ENCODE measurements around the gene MUSK.

Gene MUSK

DNA sequence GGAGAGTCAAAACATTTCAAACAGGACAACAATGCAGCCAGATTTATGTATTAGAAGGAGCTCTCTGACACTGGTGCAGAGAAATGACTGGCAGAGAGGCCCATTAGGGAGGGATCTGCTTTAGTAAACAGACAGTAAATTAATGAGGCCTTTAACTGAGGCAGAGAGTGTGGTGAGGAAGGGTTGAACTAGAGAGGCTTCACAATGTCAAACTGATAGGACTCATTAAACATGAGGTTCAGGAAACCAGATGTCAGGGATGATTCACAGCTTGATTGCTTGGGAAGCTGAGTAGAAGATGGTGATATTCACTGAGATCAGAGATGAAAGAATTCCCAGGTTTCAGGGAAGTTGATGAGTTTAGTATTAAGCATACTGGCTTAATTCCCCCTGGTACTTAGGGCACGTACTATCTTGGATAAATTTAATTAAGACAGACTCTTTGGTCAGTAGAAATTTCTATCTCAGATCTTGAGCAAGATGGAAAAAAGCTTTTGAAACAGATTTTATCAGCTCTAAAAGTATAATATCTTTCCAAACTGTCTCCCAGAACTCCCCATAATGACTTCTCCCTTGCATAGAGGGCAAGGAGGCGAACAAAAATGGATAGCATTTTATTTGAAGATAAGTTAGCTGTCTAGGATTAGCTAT is 8.6 kb upstream of the MUSK start:
- H2AFZ ChIP-seq = no peak overlapping the region
- H3K9ac ChIP-seq = no peak overlapping the region
- no peaks in the 10 kb centered on the region for H3K9me3 ChIP-seq (ENCODE audit: control insufficient read depth, low read length)
- no peak overlapping the region for H3K4me2 ChIP-seq (ENCODE audit: low read length)
- no peaks in the 10 kb centered on the region for H3K36me3 ChIP-seq (ENCODE audit: control insufficient read depth, insufficient read depth, low read length)
- TF ChIP-seq CTCF (IDR thresholded peaks at IDR 0.05) = no peak
- no peak overlapping the region for H3K27ac ChIP-seq
- H3K79me2 ChIP-seq = no peaks in the 10 kb centered on the region
- no peaks in the 10 kb centered on the region for H3K27me3 ChIP-seq (ENCODE audit: control insufficient read depth, insufficient read depth, low read length)
- H3K4me1 ChIP-seq = no peaks in the 10 kb centered on the region
- H3K4me3 ChIP-seq (ENCODE audit: low read depth, low read length) = no peak overlapping the region

- no peaks in the 10 kb centered on the region for H3K36me3 ChIP-seq (ENCODE audit: control insufficient read depth, insufficient read depth, low read length)
- no peaks in the 10 kb centered on the region for H3K79me2 ChIP-seq
- H3K27ac ChIP-seq = no peak overlapping the region
- no peak overlapping the region for H3K4me3 ChIP-seq (ENCODE audit: low read depth, low read length)
- H3K9me3 ChIP-seq (ENCODE audit: control insufficient read depth, low read length) = no peaks in the 10 kb centered on the region
- no peak for TF ChIP-seq CTCF (IDR thresholded peaks at IDR 0.05)
- H3K9ac ChIP-seq = no peak overlapping the region
- no peaks in the 10 kb centered on the region for H3K27me3 ChIP-seq (ENCODE audit: control insufficient read depth, insufficient read depth, low read length)
- no peak overlapping the region for H2AFZ ChIP-seq
- no peaks in the 10 kb centered on the region for H3K4me1 ChIP-seq
- H3K4me2 ChIP-seq (ENCODE audit: low read length) = no peak overlapping the region
Observed at GRCh38 chr9:110669433-110669832, 842 bp downstream of the MUSK start.

GRCh38 chr9:110671849-110672248 is 3.3 kb downstream of the MUSK start:
- Histone ChIP-seq H3K36me3 (ENCODE audit: control insufficient read depth, insufficient read depth, low read length) (no peaks in the 10 kb centered on the region), H3K27ac (no peak overlapping the region), H3K4me1 (no peaks in the 10 kb centered on the region), H3K27me3 (ENCODE audit: control insufficient read depth, insufficient read depth, low read length) (no peaks in the 10 kb centered on the region), H3K4me2 (ENCODE audit: low read length) (no peak overlapping the region), H3K79me2 (no peaks in the 10 kb centered on the region), H3K9ac (no peak overlapping the region), H3K9me3 (ENCODE audit: control insufficient read depth, low read length) (no peaks in the 10 kb centered on the region), H3K4me3 (ENCODE audit: low read depth, low read length) (no peak overlapping the region), H2AFZ (no peak overlapping the region)
- TF ChIP-seq CTCF (IDR thresholded peaks at IDR 0.05) = no peak

DNA sequence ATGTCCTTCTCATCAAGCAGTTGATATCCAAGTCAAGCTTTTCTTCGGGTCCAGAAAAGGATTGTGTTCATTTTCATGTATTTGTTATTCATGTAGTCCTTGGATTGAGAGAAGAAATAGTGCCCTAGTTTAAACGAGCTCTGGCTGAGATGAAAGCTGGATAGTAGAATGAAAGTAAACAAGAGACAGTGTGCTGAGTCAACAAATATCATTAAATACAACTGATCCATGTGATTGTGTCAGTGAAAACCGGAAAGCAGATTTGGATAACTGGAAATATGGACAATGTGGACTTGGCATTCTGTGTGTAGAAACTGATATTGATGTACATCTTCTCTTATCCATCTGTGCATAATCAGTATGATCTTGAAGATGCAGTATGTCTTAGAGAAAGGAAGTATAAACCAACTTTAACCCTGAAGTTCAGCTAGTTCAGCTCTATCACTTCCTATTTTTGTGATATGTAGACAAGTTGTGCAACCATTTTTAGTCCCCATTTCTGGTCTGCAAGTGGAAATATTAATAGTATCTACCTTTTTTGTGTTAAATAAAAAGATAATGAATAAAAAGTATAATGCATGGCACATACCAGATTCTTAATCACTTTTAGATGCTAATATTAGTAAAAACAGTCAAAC is 4.4 kb downstream of the MUSK start:
- H2AFZ ChIP-seq = no peak overlapping the region

More for the DNA sequence above, 4.4 kb downstream of the MUSK start:
- TF ChIP-seq CTCF (IDR thresholded peaks at IDR 0.05) = no peak
- Histone ChIP-seq H3K9ac (no peak overlapping the region), H3K27ac (no peak overlapping the region), H3K9me3 (ENCODE audit: control insufficient read depth, low read length) (no peaks in the 10 kb centered on the region), H3K79me2 (no peaks in the 10 kb centered on the region), H3K27me3 (ENCODE audit: control insufficient read depth, insufficient read depth, low read length) (no peaks in the 10 kb centered on the region), H3K4me3 (ENCODE audit: low read depth, low read length) (no peak overlapping the region), H3K4me1 (no peaks in the 10 kb centered on the region), H3K4me2 (ENCODE audit: low read length) (no peak overlapping the region), H3K36me3 (ENCODE audit: control insufficient read depth, insufficient read depth, low read length) (no peaks in the 10 kb centered on the region)

Data from parathyroid adenoma (tissue), 2 donors.